Astrocyte of the spinal cord (primary cell): ENCODE data around the gene MAP2K6.

ENCODE experiments used
- DNase-seq: peaks from one replicate; pipeline ENCODE4 v3.0.0; 2011; ENCODE audit warnings: low read depth, low spot score
- H3K4me3 ChIP-seq: 2 replicates; pipeline ENCODE4 v1.5.1; 2011; ENCODE audit warnings: low read depth, mild to moderate bottlenecking, low read length, moderate library complexity
- in situ Hi-C: cut with HindIII; loops from 2 replicates; pipeline ENCODE4 v1.10.0; 2017; ENCODE audit warnings: low sequenced_read_pairs
- TF ChIP-seq, protein P1 (sequence below): IDR thresholded peaks from 2 replicates; pipeline ENCODE4 v1.5.1; 2012; ENCODE audit warnings: low read depth, mild to moderate bottlenecking, low read length, inconsistent platforms

The MAP2K6 gene

DNA sequence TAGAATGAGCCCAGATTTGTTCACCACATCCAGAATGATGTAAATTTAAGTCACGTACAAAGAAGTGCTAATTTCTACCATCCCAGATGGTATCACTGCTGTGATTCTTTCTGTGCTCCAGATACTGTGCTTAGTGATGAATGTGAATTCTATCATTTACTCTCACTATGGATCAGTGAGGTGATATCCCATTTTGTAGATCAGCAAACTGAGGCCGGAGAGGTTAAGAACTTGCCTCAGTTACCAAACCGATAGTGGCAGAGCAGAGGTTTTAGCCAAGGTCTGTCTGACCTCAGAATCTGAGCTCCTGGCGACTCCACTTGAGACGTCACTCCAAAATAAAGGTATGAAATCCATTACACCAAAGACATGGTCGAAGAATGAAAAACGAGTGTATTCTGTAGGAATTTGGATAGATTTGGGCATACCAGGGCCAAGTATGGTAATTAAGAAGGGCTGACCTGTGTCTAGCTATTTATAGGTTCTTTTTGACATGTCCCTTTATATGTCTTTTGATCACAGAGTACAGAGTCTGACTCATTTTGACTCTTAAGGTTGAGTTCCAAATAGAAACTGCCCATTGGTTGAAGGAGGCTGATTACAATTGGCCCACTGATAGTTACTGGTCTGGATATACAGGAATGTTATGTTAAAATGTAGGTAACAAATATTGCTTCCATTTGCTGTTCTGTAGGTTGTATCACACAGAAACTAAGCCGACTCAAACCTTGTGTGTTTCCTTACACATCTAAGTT is 10.0 kb downstream of the MAP2K6 start:
- TF ChIP-seq, protein P1, sequence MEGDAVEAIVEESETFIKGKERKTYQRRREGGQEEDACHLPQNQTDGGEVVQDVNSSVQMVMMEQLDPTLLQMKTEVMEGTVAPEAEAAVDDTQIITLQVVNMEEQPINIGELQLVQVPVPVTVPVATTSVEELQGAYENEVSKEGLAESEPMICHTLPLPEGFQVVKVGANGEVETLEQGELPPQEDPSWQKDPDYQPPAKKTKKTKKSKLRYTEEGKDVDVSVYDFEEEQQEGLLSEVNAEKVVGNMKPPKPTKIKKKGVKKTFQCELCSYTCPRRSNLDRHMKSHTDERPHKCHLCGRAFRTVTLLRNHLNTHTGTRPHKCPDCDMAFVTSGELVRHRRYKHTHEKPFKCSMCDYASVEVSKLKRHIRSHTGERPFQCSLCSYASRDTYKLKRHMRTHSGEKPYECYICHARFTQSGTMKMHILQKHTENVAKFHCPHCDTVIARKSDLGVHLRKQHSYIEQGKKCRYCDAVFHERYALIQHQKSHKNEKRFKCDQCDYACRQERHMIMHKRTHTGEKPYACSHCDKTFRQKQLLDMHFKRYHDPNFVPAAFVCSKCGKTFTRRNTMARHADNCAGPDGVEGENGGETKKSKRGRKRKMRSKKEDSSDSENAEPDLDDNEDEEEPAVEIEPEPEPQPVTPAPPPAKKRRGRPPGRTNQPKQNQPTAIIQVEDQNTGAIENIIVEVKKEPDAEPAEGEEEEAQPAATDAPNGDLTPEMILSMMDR: no peak
- in situ Hi-C loops: no loop called here
- no peak for DNase-seq
- no peak overlapping the region for H3K4me3 ChIP-seq

DNA sequence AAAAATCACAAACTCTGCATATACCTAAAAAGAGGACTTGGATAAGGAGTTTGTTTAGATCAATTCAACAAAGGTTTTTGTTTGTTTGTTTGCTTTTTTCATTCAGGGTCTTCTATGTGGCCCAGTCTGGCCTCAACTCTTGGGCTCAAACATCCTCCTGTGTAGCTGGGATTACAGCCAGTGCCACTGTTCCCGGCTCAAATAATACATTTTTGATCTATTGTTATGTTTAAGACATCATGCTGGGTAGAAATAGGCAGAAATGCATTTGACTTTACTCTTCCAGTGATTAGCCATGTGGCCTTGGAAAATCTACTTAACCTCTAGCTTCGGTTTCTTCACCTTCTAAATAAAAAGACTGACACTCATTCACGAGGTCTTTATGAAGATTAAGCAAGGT is 11.5 kb downstream of the MAP2K6 start:
- TF ChIP-seq, protein P1: no peak

DNA sequence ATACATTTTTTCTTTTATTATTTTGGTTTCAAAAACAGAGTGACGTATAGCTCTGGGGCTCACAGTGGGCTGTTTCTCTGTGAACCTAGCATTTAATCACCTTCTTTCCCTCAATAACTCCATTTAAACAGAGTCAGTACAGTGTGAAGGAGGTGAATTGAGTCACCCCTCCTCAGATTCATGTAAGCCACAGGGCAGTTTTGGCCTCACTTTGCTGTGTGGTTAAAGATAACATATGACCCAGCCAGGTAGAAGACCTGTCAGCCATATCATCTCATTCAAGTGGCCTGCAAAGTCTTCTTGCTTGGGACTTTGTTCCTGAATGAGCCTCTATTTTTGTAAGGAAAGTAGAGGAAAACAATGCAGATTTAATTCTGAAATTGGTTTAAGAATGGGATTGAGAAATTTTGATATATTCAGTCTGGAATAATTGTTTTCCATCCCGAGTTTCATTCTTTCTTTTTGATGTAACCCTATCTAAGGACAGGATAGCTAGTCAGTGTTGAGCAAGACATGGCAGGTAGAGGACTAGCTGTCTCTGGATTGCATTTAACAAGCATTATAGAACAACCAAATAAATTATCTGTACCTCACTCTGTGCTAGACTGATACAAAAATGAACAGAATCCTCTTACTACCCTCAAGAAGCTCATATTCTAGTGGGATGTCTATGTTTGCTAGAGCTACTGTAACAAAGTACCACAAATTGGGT is 13.1 kb downstream of the MAP2K6 start:
- DNase-seq: no peak
- TF ChIP-seq, protein P1: no peak
- in situ Hi-C loops: no loop called here

More for the DNA sequence above, 11.5 kb downstream of the MAP2K6 start:
- no peak for DNase-seq
- H3K4me3 ChIP-seq: no peak overlapping the region
- in situ Hi-C loops: no loop called here

DNA sequence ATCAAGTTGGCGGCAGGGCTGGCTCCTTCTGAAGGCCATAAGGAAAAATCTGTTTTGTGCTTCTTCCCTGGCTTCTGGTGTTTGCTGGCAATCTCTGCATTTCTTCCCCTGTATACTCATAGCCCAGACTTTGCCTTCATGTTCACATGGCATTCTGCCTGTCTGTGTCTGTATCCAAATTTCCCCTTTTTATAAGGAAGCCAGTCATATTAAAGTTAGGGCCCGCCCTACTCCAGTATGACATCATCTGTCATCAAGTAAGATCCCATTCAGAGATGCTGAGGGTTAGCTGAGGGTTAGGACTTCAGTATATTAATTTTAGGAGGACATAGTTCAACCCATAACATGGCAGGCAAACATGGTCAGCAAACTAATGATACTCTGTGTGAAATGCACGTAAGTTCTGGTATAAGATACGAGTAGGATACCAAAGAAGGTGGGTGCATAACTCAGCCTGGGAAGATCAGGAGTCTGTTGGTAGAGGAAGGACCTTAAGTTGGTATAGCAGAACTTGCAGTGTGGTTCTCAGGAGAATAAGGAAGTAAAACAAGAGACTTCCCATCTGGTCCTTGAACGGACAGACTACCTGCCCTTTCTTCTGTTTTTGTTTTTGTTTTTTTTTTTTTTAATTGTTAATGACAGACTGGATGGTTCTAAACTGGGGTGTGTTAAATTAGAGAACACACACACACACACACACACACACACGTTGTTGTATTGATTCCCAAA is 13.9 kb downstream of the MAP2K6 start:
- DNase-seq: no peak
- H3K4me3 ChIP-seq: no peak overlapping the region
- TF ChIP-seq, protein P1: no peak
- in situ Hi-C loops: no loop called here

More for the DNA sequence above, 13.1 kb downstream of the MAP2K6 start:
- H3K4me3 ChIP-seq: no peak overlapping the region

DNA sequence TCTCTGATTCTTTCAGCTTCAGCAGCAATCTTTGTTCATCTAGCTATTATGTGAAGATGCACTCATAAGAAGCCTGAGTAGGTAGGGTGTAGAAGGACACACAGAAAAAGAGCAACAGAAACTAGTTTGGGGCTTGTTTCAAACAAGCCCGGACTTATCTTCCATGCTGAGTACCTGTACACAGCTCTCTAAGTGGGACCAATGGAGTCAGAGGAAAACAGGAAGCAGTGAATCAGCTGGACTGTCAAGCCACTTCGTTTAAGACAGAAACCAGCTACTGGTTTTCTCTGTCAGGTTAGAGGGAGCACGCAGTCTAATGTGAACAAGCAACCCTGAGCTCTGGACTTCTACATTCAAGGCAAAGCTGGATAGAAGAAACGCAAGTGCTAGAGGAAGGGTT is 16.0 kb downstream of the MAP2K6 start:
- H3K4me3 ChIP-seq: no peak overlapping the region
- TF ChIP-seq, protein P1: no peak
- DNase-seq: no peak
- in situ Hi-C loops: no loop called here

DNA sequence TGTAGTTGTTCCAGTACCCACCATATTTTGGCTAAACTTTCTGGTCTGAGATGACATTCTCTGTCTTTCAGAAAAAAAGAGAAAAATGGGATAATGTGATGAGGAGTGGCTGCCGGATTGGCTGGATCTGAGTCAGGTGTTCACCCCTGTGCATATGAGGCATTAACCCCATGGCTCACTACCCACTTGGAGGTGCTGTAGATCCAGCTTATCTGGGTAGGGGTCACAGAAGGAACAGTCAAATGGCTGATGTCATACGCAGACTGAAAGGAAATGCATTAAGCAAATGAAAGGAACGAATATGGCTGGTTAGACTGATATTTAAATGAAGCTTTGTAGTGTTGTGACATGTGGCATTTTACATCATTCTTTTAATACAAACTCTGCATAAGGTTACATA is 17.3 kb downstream of the MAP2K6 start:
- no peak overlapping the region for H3K4me3 ChIP-seq
- no peak for DNase-seq
- TF ChIP-seq, protein P1: no peak
- in situ Hi-C loops: no loop called here
